Subcutaneous abdominal adipose tissue (tissue), 5 donors: ENCODE results near the gene GPR157.
"Not testable (repeated sequence)": the region's sequence is repeated elsewhere in the genome, so short reads cannot be mapped to it uniquely, and the experiment has no call there.

Experiments
- H3K27ac ChIP-seq: one replicate; pipeline ENCODE4 v1.7.0; 2013; ENCODE audit warnings: low read depth, mild to moderate bottlenecking, inconsistent platforms, low read length, moderate library complexity
- H3K27me3 ChIP-seq, 5 donors: one replicate each; pipeline ENCODE4 v1.7.0; 2013; ENCODE audit warnings: low read length in 5 of 5, inconsistent platforms in 1 of 5; ENCODE audit not compliant: control insufficient read depth in 5 of 5, insufficient read depth in 4 of 5
- H3K36me3 ChIP-seq, 5 donors: one replicate each; pipeline ENCODE4 v1.7.0; 2013; ENCODE audit warnings: low read length in 5 of 5; ENCODE audit not compliant: control insufficient read depth in 5 of 5, insufficient read depth in 5 of 5
- H3K4me1 ChIP-seq, 5 donors: one replicate each; pipeline ENCODE4 v1.7.0; 2013; ENCODE audit warnings: low read length in 5 of 5, mild to moderate bottlenecking in 3 of 5, moderate library complexity in 1 of 5; ENCODE audit not compliant: control insufficient read depth in 5 of 5, insufficient read depth in 5 of 5
- H3K4me3 ChIP-seq, 5 donors: one replicate each; pipeline ENCODE4 v1.7.0; 2013; ENCODE audit warnings: low read length in 5 of 5, low read depth in 1 of 5
- H3K9ac ChIP-seq, 5 donors: one replicate each; pipeline ENCODE4 v1.7.0; 2013; ENCODE audit warnings: low read length in 5 of 5, mild to moderate bottlenecking in 4 of 5, moderate library complexity in 3 of 5
- H3K9me3 ChIP-seq, 5 donors: one replicate each; pipeline ENCODE4 v1.7.0; 2013; ENCODE audit warnings: low read length in 5 of 5; ENCODE audit not compliant: control insufficient read depth in 5 of 5
- donor health status: healthy.
- donor health status: healthy.
- donor health status: healthy.
- donor health status: healthy.
- donor health status: healthy.

Gene GPR157

GRCh38 chr1:9093996-9094595, 34.8 kb downstream of the GPR157 start:
- not testable (repeated sequence) for H3K4me3 ChIP-seq, H3K27me3 ChIP-seq, H3K27ac ChIP-seq, H3K9ac ChIP-seq, H3K4me1 ChIP-seq, H3K9me3 ChIP-seq, H3K36me3 ChIP-seq

- no peaks in the 10 kb centered on the region for H3K36me3 ChIP-seq
- H3K9me3 ChIP-seq: no peaks in the 10 kb centered on the region
- no peaks in the 10 kb centered on the region for H3K27me3 ChIP-seq
- H3K27ac ChIP-seq: no peak overlapping the region
- no peaks in the 10 kb centered on the region for H3K4me1 ChIP-seq
- H3K4me3 ChIP-seq: no peak overlapping the region
- H3K9ac ChIP-seq: no peak overlapping the region
Measured at GRCh38 chr1:9093581-9093980, 35.3 kb downstream of the GPR157 start.

GRCh38 chr1:9093091-9093490, 35.8 kb downstream of the GPR157 start:
- H3K27ac ChIP-seq: no peak overlapping the region
- no peak overlapping the region for H3K9ac ChIP-seq
- no peak overlapping the region for H3K4me3 ChIP-seq
- H3K36me3 ChIP-seq: no peaks in the 10 kb centered on the region
- H3K27me3 ChIP-seq: no peaks in the 10 kb centered on the region
- H3K9me3 ChIP-seq: no peaks in the 10 kb centered on the region
- H3K4me1 ChIP-seq: no peaks in the 10 kb centered on the region

- H3K9me3 ChIP-seq: no peaks in the 10 kb centered on the region
- H3K4me1 ChIP-seq: peaks cover 0 to 9% (median 0%) of the 10 kb centered on the region in 5 donors
- no peaks in the 10 kb centered on the region for H3K27me3 ChIP-seq
- H3K9ac ChIP-seq: no peak overlapping the region
- no peak overlapping the region for H3K27ac ChIP-seq
- H3K36me3 ChIP-seq: no peaks in the 10 kb centered on the region
- no peak overlapping the region for H3K4me3 ChIP-seq
Measured at GRCh38 chr1:9088807-9089206, 40.1 kb downstream of the GPR157 start.

GRCh38 chr1:9087411-9088125, 41.3 kb downstream of the GPR157 start:
- Histone ChIP-seq H3K27me3 (no peaks in the 10 kb centered on the region), H3K4me1 (peaks cover 0 to 15% (median 3%) of the 10 kb centered on the region in 5 donors), H3K36me3 (no peaks in the 10 kb centered on the region), H3K9me3 (no peaks in the 10 kb centered on the region), H3K9ac (no peak overlapping the region), H3K4me3 (no peak overlapping the region), H3K27ac (no peak overlapping the region)

GRCh38 chr1:9086796-9087195, 42.1 kb downstream of the GPR157 start:
- Histone ChIP-seq H3K27ac (no peak overlapping the region), H3K4me3 (no peak overlapping the region), H3K9ac (no peak overlapping the region), H3K27me3 (no peaks in the 10 kb centered on the region), H3K36me3 (no peaks in the 10 kb centered on the region), H3K9me3 (no peaks in the 10 kb centered on the region), H3K4me1 (peaks cover 0 to 18% (median 6%) of the 10 kb centered on the region in 5 donors)

GRCh38 chr1:9086045-9086444, 42.9 kb downstream of the GPR157 start:
- H3K27ac ChIP-seq: no peak overlapping the region

GRCh38 chr1:9085306-9085940, 43.5 kb downstream of the GPR157 start:
- H3K27me3 ChIP-seq: no peaks in the 10 kb centered on the region
- H3K4me1 ChIP-seq: peaks cover 0 to 18% (median 6%) of the 10 kb centered on the region in 5 donors
- H3K4me3 ChIP-seq: no peak overlapping the region
- H3K9me3 ChIP-seq: no peaks in the 10 kb centered on the region
- no peak overlapping the region for H3K9ac ChIP-seq
- no peaks in the 10 kb centered on the region for H3K36me3 ChIP-seq
- H3K27ac ChIP-seq: no peak overlapping the region

More at GRCh38 chr1:9086045-9086444, 42.9 kb downstream of the GPR157 start:
- Histone ChIP-seq H3K9ac (no peak overlapping the region), H3K4me1 (peaks cover 0 to 18% (median 6%) of the 10 kb centered on the region in 5 donors), H3K36me3 (no peaks in the 10 kb centered on the region), H3K27me3 (no peaks in the 10 kb centered on the region), H3K9me3 (no peaks in the 10 kb centered on the region), H3K4me3 (no peak overlapping the region)

GRCh38 chr1:9084906-9085305, 44.0 kb downstream of the GPR157 start:
- Histone ChIP-seq H3K4me3 (no peak overlapping the region), H3K9me3 (no peaks in the 10 kb centered on the region), H3K36me3 (no peaks in the 10 kb centered on the region), H3K9ac (no peak overlapping the region), H3K27ac (no peak overlapping the region), H3K27me3 (no peaks in the 10 kb centered on the region), H3K4me1 (peaks cover 0 to 18% (median 6%) of the 10 kb centered on the region in 5 donors)

- H3K27ac ChIP-seq: no peak overlapping the region
Measured at GRCh38 chr1:9081473-9081872, 47.4 kb downstream of the GPR157 start.

More at GRCh38 chr1:9081473-9081872, 47.4 kb downstream of the GPR157 start:
- peaks cover 0 to 4% (median 0%) of the 10 kb centered on the region in 5 donors for H3K27me3 ChIP-seq
- peaks cover 0 to 18% (median 6%) of the 10 kb centered on the region in 5 donors for H3K4me1 ChIP-seq
- no peak overlapping the region for H3K9ac ChIP-seq
- H3K4me3 ChIP-seq: no peak overlapping the region
- no peaks in the 10 kb centered on the region for H3K9me3 ChIP-seq
- H3K36me3 ChIP-seq: no peaks in the 10 kb centered on the region
